NB4 (cell line): ENCODE measurements around the gene SLC26A4.
A peak's percentile ranks its signal among the peaks of the same experiment; 100 is the strongest.

ENCODE experiments used
- DNase-seq: peaks from one replicate; pipeline ENCODE4 v3.0.0; 2010; ENCODE audit warnings: low read depth
- H3K4me3 ChIP-seq: one replicate; pipeline ENCODE4 v1.5.1; 2011; ENCODE audit warnings: mild to moderate bottlenecking, low read depth, low read length, moderate library complexity
- CTCF ChIP-seq: IDR thresholded peaks from one replicate; pipeline ENCODE4 v1.5.1; 2012; ENCODE audit warnings: low read depth, low read length
- MAX ChIP-seq: IDR thresholded peaks from 2 replicates; pipeline ENCODE4 v1.6.1; 2011; ENCODE audit warnings: low read depth, low read length
- MYC ChIP-seq: IDR thresholded peaks from 2 replicates; pipeline ENCODE4 v1.6.1; 2011; ENCODE audit warnings: low read depth, low read length
- POLR2A ChIP-seq: IDR thresholded peaks from 2 replicates; pipeline ENCODE4 v1.6.1; 2011; ENCODE audit warnings: mild to moderate bottlenecking; ENCODE audit not compliant: insufficient read length; ENCODE audit errors: extremely low read depth

The SLC26A4 gene

GRCh38 chr7:107644309-107644974 lies 16.2 kb upstream of the SLC26A4 start:
- H3K4me3 ChIP-seq = no peak overlapping the region
- DNase-seq = no peak
- no peak for TF ChIP-seq CTCF
- TF ChIP-seq MAX = no peak
- no peak for TF ChIP-seq POLR2A
- TF ChIP-seq MYC = no peak

GRCh38 chr7:107652642-107653041 lies 8.0 kb upstream of the SLC26A4 start:
- H3K4me3 ChIP-seq = no peak overlapping the region
- TF ChIP-seq MAX (no peak), POLR2A (no peak), MYC (no peak), CTCF (no peak)
- no peak for DNase-seq

GRCh38 chr7:107658467-107658866 lies 2.2 kb upstream of the SLC26A4 start:
- DNase-seq = no peak
- TF ChIP-seq MYC = no peak
- TF ChIP-seq MAX = no peak
- no peak for TF ChIP-seq CTCF
- TF ChIP-seq POLR2A = no peak
- H3K4me3 ChIP-seq = no peak overlapping the region

GRCh38 chr7:107659666-107660065 lies 962 bp upstream of the SLC26A4 start:
- no peak; the same call in 1 of the 2 replicates for TF ChIP-seq MAX
- no peak for TF ChIP-seq MYC
- no peak for TF ChIP-seq POLR2A
- no peak for TF ChIP-seq CTCF
- H3K4me3 ChIP-seq = no peak overlapping the region
- peak; percentile 40 for DNase-seq

- H3K4me3 ChIP-seq = no peak overlapping the region
- peak; percentile 41 for DNase-seq
Measured at GRCh38 chr7:107661081-107661864, 645 bp downstream of the SLC26A4 start.

More at GRCh38 chr7:107661081-107661864, 645 bp downstream of the SLC26A4 start:
- no peak for TF ChIP-seq MYC
- TF ChIP-seq MAX = no peak
- TF ChIP-seq CTCF = no peak
- TF ChIP-seq POLR2A = no peak
